Neural progenitor cell (in vitro differentiated cells): ENCODE data around the gene ALDH6A1. TPM values are rescaled to one million over a fixed set of nuclear protein-coding genes. Genes with fewer than 3 reads are reported as not detected.
A peak's percentile ranks its signal among the peaks of the same experiment; 100 is the strongest.
"Not testable (repeated sequence)": the region's sequence is repeated elsewhere in the genome, so short reads cannot be mapped to it uniquely, and the experiment has no call there.

Experiments used
- DNase-seq: peaks from one replicate; pipeline ENCODE4 v3.0.0-alpha.2; 2016; ENCODE audit warnings: low spot score
- H2AFZ ChIP-seq: fragments of 200-600 bp; sonication (generic); replicated peaks from 2 replicates; pipeline ENCODE4 v1.6.1; 2016; ENCODE audit warnings: antibody characterized with exemption
- H3F3A ChIP-seq: fragments of 200-600 bp; sonication (generic); 2 replicates; pipeline ENCODE4 v1.6.1; 2016; ENCODE audit warnings: antibody characterized with exemption, low read depth
- H3K27ac ChIP-seq: fragments of 200-600 bp; sonication (generic); 2 replicates; pipeline ENCODE4 v1.5.1; 2016; ENCODE audit warnings: mild to moderate bottlenecking
- H3K27me3 ChIP-seq: fragments of 200-600 bp; sonication (generic); 2 replicates; pipeline ENCODE4 v1.6.1; 2016; ENCODE audit warnings: mild to moderate bottlenecking, moderate library complexity
- H3K36me3 ChIP-seq: fragments of 200-600 bp; sonication (generic); 2 replicates; pipeline ENCODE4 v1.5.1; 2016
- H3K4me1 ChIP-seq: fragments of 200-600 bp; sonication (generic); 2 replicates; pipeline ENCODE4 v1.6.1; 2016; ENCODE audit warnings: mixed run types
- H3K4me2 ChIP-seq: fragments of 200-600 bp; sonication (generic); 2 replicates; pipeline ENCODE4 v1.6.1; 2016
- H3K4me3 ChIP-seq: fragments of 200-600 bp; sonication (generic); 2 replicates; pipeline ENCODE4 v1.5.1; 2016
- H3K79me2 ChIP-seq: fragments of 200-600 bp; sonication (generic); 2 replicates; pipeline ENCODE4 v1.6.1; 2016; ENCODE audit warnings: low read depth
- H3K9ac ChIP-seq: fragments of 200-600 bp; sonication (generic); 2 replicates; pipeline ENCODE4 v1.6.1; 2016
- H3K9me3 ChIP-seq: fragments of 200-600 bp; sonication (generic); 2 replicates; pipeline ENCODE4 v1.5.1; 2016; ENCODE audit warnings: low read depth
- H4K20me1 ChIP-seq: fragments of 200-600 bp; sonication (generic); 2 replicates; pipeline ENCODE4 v1.6.1; 2016; ENCODE audit warnings: low read depth
- H3K27ac Mint-ChIP-seq: 3 replicates; pipeline ENCODE4 v1.8.0; 2021; ENCODE audit warnings: mixed read lengths
- H3K27me3 Mint-ChIP-seq: 2 replicates; pipeline ENCODE4 v1.8.0; 2022; ENCODE audit warnings: low read depth, mild to moderate bottlenecking, inconsistent platforms, moderate library complexity, mixed read lengths; ENCODE audit not compliant: insufficient read depth
- H3K36me3 Mint-ChIP-seq: 3 replicates; pipeline ENCODE4 v1.8.0; 2021; ENCODE audit warnings: mixed read lengths
- H3K4me1 Mint-ChIP-seq: 3 replicates; pipeline ENCODE4 v1.8.0; 2021; ENCODE audit warnings: mixed read lengths
- H3K4me3 Mint-ChIP-seq: 3 replicates; pipeline ENCODE4 v1.8.0; 2021; ENCODE audit warnings: mild to moderate bottlenecking, moderate library complexity, mixed read lengths
- H3K9me3 Mint-ChIP-seq: 3 replicates; pipeline ENCODE4 v1.8.0; 2020; ENCODE audit warnings: mixed read lengths
- CTCF ChIP-seq: fragments of 200-600 bp; sonication (generic); IDR thresholded peaks from 2 replicates; pipeline ENCODE4 v1.5.1; 2017; ENCODE audit warnings: antibody characterized with exemption, mild to moderate bottlenecking
- EZH2 ChIP-seq: fragments of 200-600 bp; sonication (generic); IDR thresholded peaks from 2 replicates; pipeline ENCODE4 v1.6.1; 2017; ENCODE audit warnings: antibody characterized with exemption, mild to moderate bottlenecking, moderate library complexity
- EZH2phosphoT487 ChIP-seq: fragments of 200-600 bp; sonication (generic); IDR thresholded peaks from 2 replicates; pipeline ENCODE4 v1.6.1; 2017; ENCODE audit warnings: antibody characterized with exemption
- total RNA-seq: library from RNA; depleted of rRNA; stranded (reverse); fragments of >200 nt; gene quantifications from 2 replicates; pipeline ENCODE4 v1.2.3, GENCODE V29; 2015; ENCODE audit warnings: low replicate concordance

ALDH6A1 gene
- total RNA-seq: 52.0 and 64.0 TPM in 2 replicates

GRCh38 chr14:74084277-74085046, at the start of gene ALDH6A1, which contains the start of gene LIN52:
Gene ALDH6A1 (minus strand): TSS chr14:74084453. CDS start chr14:74084394, 59 bp downstream.
Gene LIN52 (plus strand): TSS chr14:74084956. CDS start chr14:74084975, 19 bp downstream.
- Histone ChIP-seq H3F3A (peaks cover 14% of the 10 kb centered on the region), H3K4me2 (peak within 1 kb of the TSS; percentile 98), H3K27me3 (no peaks in the 10 kb centered on the region), H3K4me3 (peak within 1 kb of the TSS; percentile 94), H3K4me1 (peaks cover 18% of the 10 kb centered on the region), H3K36me3 (no peaks in the 10 kb centered on the region), H3K9me3 (no peaks in the 10 kb centered on the region), H2AFZ (peak within 1 kb of the TSS; percentile 86), H4K20me1 (peaks cover 5% of the 10 kb centered on the region), H3K79me2 (peaks cover 78% of the 10 kb centered on the region), H3K27ac (peak within 1 kb of the TSS; percentile 93), H3K9ac (peak within 1 kb of the TSS; percentile 96)
- H3K36me3 Mint-ChIP-seq: peaks cover 2% of the 10 kb centered on the region
- H3K4me3 Mint-ChIP-seq: peak within 1 kb of the TSS; percentile 99
- TF ChIP-seq CTCF (peak; percentile 40), EZH2phosphoT487 (no peak)
- H3K4me1 Mint-ChIP-seq: peaks cover 20% of the 10 kb centered on the region
- no peaks in the 10 kb centered on the region for H3K9me3 Mint-ChIP-seq
- H3K27ac Mint-ChIP-seq: peak within 1 kb of the TSS; percentile 96
- DNase-seq: peak; percentile 100
- H3K27me3 Mint-ChIP-seq: no peaks in the 10 kb centered on the region

GRCh38 chr14:74127634-74128033, 43.4 kb upstream of the ALDH6A1 start:
- no peaks in the 10 kb centered on the region for H3K27me3 Mint-ChIP-seq
- H3K4me3 Mint-ChIP-seq: no peak overlapping the region
- no peaks in the 10 kb centered on the region for H3K27me3 ChIP-seq
- no peaks in the 10 kb centered on the region for H3K79me2 ChIP-seq
- no peak for DNase-seq
- no peak overlapping the region for H2AFZ ChIP-seq
- H3K4me2 ChIP-seq: no peak overlapping the region
- no peaks in the 10 kb centered on the region for H3K9me3 ChIP-seq
- H3F3A ChIP-seq: no peaks in the 10 kb centered on the region
- no peak overlapping the region for H3K4me3 ChIP-seq
- H3K4me1 ChIP-seq: no peaks in the 10 kb centered on the region
- no peak overlapping the region for H3K9ac ChIP-seq
- H3K36me3 Mint-ChIP-seq: no peaks in the 10 kb centered on the region
- TF ChIP-seq EZH2 (no peak), EZH2phosphoT487 (no peak), CTCF (no peak)
- no peak overlapping the region for H3K27ac ChIP-seq
- H3K27ac Mint-ChIP-seq: no peak overlapping the region
- no peaks in the 10 kb centered on the region for H3K9me3 Mint-ChIP-seq
- H3K36me3 ChIP-seq: no peaks in the 10 kb centered on the region
- H3K4me1 Mint-ChIP-seq: no peaks in the 10 kb centered on the region
- no peaks in the 10 kb centered on the region for H4K20me1 ChIP-seq

GRCh38 chr14:74126315-74127013, 42.2 kb upstream of the ALDH6A1 start:
- Mint-ChIP-seq H3K4me1 (no peaks in the 10 kb centered on the region), H3K36me3 (no peaks in the 10 kb centered on the region), H3K4me3 (no peak overlapping the region), H3K27ac (no peak overlapping the region), H3K27me3 (no peaks in the 10 kb centered on the region), H3K9me3 (no peaks in the 10 kb centered on the region)
- H4K20me1 ChIP-seq: no peaks in the 10 kb centered on the region
- no peak for DNase-seq
- H3K4me3 ChIP-seq: no peak overlapping the region
- no peaks in the 10 kb centered on the region for H3K36me3 ChIP-seq
- H3F3A ChIP-seq: no peaks in the 10 kb centered on the region
- no peak overlapping the region for H3K27ac ChIP-seq
- H3K9ac ChIP-seq: no peak overlapping the region
- H3K27me3 ChIP-seq: no peaks in the 10 kb centered on the region
- H3K4me1 ChIP-seq: no peaks in the 10 kb centered on the region
- H3K4me2 ChIP-seq: no peak overlapping the region
- no peaks in the 10 kb centered on the region for H3K79me2 ChIP-seq
- no peak for TF ChIP-seq EZH2phosphoT487
- TF ChIP-seq EZH2: no peak
- TF ChIP-seq CTCF: no peak
- no peaks in the 10 kb centered on the region for H3K9me3 ChIP-seq
- H2AFZ ChIP-seq: no peak overlapping the region

- H3K27me3 Mint-ChIP-seq, H3K4me3 Mint-ChIP-seq, H3K9ac ChIP-seq, H3K36me3 Mint-ChIP-seq, H2AFZ ChIP-seq, H3K27ac Mint-ChIP-seq, H3F3A ChIP-seq, H3K4me3 ChIP-seq, DNase-seq, H3K4me1 Mint-ChIP-seq, H3K9me3 ChIP-seq, H3K9me3 Mint-ChIP-seq, H3K4me2 ChIP-seq, H4K20me1 ChIP-seq, H3K27me3 ChIP-seq, H3K27ac ChIP-seq, H3K79me2 ChIP-seq, H3K36me3 ChIP-seq, H3K4me1 ChIP-seq: not testable (repeated sequence)
Observed at GRCh38 chr14:74125487-74125886, 41.2 kb upstream of the ALDH6A1 start.
